Heart left ventricle (tissue), 16 donors: ENCODE data around the gene TUBGCP5. TPM values are rescaled to one million over a fixed set of nuclear protein-coding genes. Genes with fewer than 3 reads are reported as not detected.

ENCODE experiments used
- ATAC-seq, 4 donors: fragments of 200-7000 bp; cut with Tn5 transposase; one replicate each; pipeline ENCODE4 v1.9.1; 2020 to 2022; ENCODE audit warnings: moderate library complexity in 4 of 4, mild to moderate bottlenecking in 3 of 4, moderate number of reproducible peaks in 1 of 4
- DNase-seq, 5 donors: peaks; one replicate each; pipeline ENCODE4 v3.0.0-alpha.2; 2020
- H3K27ac ChIP-seq, 12 donors: fragments of 200-600 bp; sonication (generic) in 4 of 12; one replicate each; pipeline versions ENCODE4 v1.5.0 to v1.8.0; 2016 to 2022; ENCODE audit warnings: mild to moderate bottlenecking in 2 of 12
- H3K27me3 ChIP-seq, 9 donors: fragments of 200-600 bp; sonication (generic) in 2 of 9; one replicate each; pipeline versions ENCODE4 v1.5.1 to v1.8.0; 2016 to 2022; ENCODE audit warnings: mild to moderate bottlenecking in 3 of 9
- H3K36me3 ChIP-seq, 9 donors: fragments of 200-600 bp; sonication (generic) in 2 of 9; one replicate each; pipeline versions ENCODE4 v1.5.0 to v1.8.0; 2018 to 2022; ENCODE audit warnings: mild to moderate bottlenecking in 2 of 9
- H3K4me1 ChIP-seq, 12 donors: fragments of 200-600 bp; sonication (generic) in 4 of 12; one replicate each; pipeline versions ENCODE4 v1.5.0 to v1.8.0; 2016 to 2022; ENCODE audit warnings: mild to moderate bottlenecking in 3 of 12
- H3K4me3 ChIP-seq, 12 donors: fragments of 200-600 bp; sonication (generic) in 4 of 12; one replicate each; pipeline versions ENCODE4 v1.5.0 to v1.8.0; 2017 to 2022; ENCODE audit warnings: mild to moderate bottlenecking in 9 of 12, moderate library complexity in 4 of 12
- H3K9me3 ChIP-seq, 12 donors: fragments of 200-600 bp; sonication (generic) in 4 of 12; one replicate each; pipeline versions ENCODE4 v1.5.0 to v1.8.0; 2016 to 2022; ENCODE audit warnings: mild to moderate bottlenecking in 1 of 12
- POLR2A ChIP-seq, 2 donors: fragments of 450-650 bp; IDR thresholded peaks; one replicate each; pipeline ENCODE4 v1.6.1; 2017; ENCODE audit warnings: antibody characterized with exemption in 2 of 2, mild to moderate bottlenecking in 2 of 2, moderate library complexity in 2 of 2
- WGBS, 4 donors: extraction: QIAGEN DNeasy Blood & Tissue Kit in 2 of 4; methylation state at CpG; one replicate each; pipeline versions ENCODE4 v1.1.5 to v1.1.7; 2013 to 2018; 5-methylcytosine and 5-hydroxymethylcytosine counted together
- intact Hi-C, 10 donors: fragments of 100-400 bp; cut with DNase I; formaldehyde crosslinking; loops; one replicate each; pipeline versions ENCODE4 v1.11.1 to v1.14.2; 2022
- polyA plus RNA-seq, 2 donors: library from polyadenylated mRNA; stranded (reverse); fragments of 200-250 nt; gene quantifications; one replicate each; pipeline ENCODE4 v1.2.3, GENCODE V29; 2013
- total RNA-seq, 9 donors: library from RNA; depleted of rRNA in 2 of 9; stranded (reverse); fragments of >200 nt in 2 of 9; fragmentation: NEBNext Ultra II Directional in 3 of 9; extraction: Animal tissue kit (Norgen Biotek cat#: 25700) in 3 of 9; gene quantifications; one replicate each; pipeline versions ENCODE4 v1.1.0 to v1.2.4, GENCODE V29; 2016 to 2023
- TF ChIP-seq, protein P1 (sequence below), 12 donors: fragments of 200-600 bp; sonication (generic) in 4 of 12; IDR thresholded peaks; one replicate each; pipeline versions ENCODE4 v1.5.0 to v1.8.0; 2018 to 2022; ENCODE audit warnings: antibody characterized with exemption in 12 of 12, mild to moderate bottlenecking in 5 of 12
- donor health status: ischemic (EF 13 %, LVEDD 7.1; RV severe dilation, severe dysfunction).
- donor health status: healthy with polysubstance abuse.
- donor health status: DM: no; HTN: yes; CAD: no.
- donor health status: DM: no; HTN: no; CAD: no.
- donor health status: ischemic (EF 25% LVEDD 6.9; RV normal size, moderate dysfunction).
- donor health status: ischemic (EF 25% LVEDD 5.7; RV mildly dilated, moderate dysfunction).
- donor health status: healthy.
- donor health status: DM: yes; HTN: yes; CAD: no.
- donor health status: ischemic (EF 35%, LVEDD 5.7; RV mildly dilated, moderate dysfunction).
- donor health status: nonischemic (EF 11% LVEDD 7.7; RV severe dilation, severe dysfunction).
- donor health status: DM: yes; HTN: yes; CAD: no.
- donor health status: PGD.
- donor health status: ischemic (EF 29% LVEDD 5.4; RV normal size, mild dysfunction).
- donor health status: nonischemic (EF 23%, LVEDD 6.1; RV moderate dilation, normal function).

TUBGCP5 gene
- total and polyA plus RNA-seq, 11 donors: 4.7 to 14.7 (median 13.0) TPM

- peaks cover 0 to 7% (median 0%) of the 10 kb centered on the region in 12 donors for H3K9me3 ChIP-seq
- DNase-seq (no peak), ATAC-seq (no peak)
- intact Hi-C loops: no loop called here
- WGBS, 4 donors: 76 to 81% (median 77%) methylated on average over 4 to 5 of the region's 5 CpGs
- H3K4me1 ChIP-seq: no peaks in the 10 kb centered on the region
- no peaks in the 10 kb centered on the region for H3K27me3 ChIP-seq
- TF ChIP-seq POLR2A (IDR thresholded peaks at IDR 0.05): no peak
- TF ChIP-seq, protein P1, sequence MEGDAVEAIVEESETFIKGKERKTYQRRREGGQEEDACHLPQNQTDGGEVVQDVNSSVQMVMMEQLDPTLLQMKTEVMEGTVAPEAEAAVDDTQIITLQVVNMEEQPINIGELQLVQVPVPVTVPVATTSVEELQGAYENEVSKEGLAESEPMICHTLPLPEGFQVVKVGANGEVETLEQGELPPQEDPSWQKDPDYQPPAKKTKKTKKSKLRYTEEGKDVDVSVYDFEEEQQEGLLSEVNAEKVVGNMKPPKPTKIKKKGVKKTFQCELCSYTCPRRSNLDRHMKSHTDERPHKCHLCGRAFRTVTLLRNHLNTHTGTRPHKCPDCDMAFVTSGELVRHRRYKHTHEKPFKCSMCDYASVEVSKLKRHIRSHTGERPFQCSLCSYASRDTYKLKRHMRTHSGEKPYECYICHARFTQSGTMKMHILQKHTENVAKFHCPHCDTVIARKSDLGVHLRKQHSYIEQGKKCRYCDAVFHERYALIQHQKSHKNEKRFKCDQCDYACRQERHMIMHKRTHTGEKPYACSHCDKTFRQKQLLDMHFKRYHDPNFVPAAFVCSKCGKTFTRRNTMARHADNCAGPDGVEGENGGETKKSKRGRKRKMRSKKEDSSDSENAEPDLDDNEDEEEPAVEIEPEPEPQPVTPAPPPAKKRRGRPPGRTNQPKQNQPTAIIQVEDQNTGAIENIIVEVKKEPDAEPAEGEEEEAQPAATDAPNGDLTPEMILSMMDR (IDR thresholded peaks at IDR 0.05): no peak
- no peak overlapping the region for H3K27ac ChIP-seq
- H3K4me3 ChIP-seq: no peak overlapping the region
- no peaks in the 10 kb centered on the region for H3K36me3 ChIP-seq
These were observed 24.8 kb upstream of the TUBGCP5 start for GRCh38 chr15:23064156-23064555.

DNA sequence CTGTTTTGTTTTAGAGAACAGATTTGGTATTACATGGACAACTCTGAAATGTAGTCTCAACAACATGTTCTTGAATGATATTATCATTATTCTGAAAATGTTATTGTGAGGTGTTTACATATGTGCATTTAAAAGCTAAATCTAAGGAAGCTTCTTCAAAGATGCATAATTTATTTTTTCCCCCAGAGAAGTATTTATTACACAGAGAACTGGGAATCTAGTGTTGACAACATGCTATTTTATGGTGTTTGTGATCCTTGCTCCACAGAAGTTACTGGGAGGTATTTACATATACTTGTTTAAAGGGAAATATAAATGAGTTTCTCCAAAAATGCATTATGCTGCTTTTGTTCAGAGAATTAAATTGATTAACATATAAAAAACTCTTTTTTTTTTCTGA is 18.3 kb upstream of the TUBGCP5 start:
- H3K36me3 ChIP-seq: no peaks in the 10 kb centered on the region
- no peak for DNase-seq
- intact Hi-C loops: no loop called here
- ATAC-seq: no peak
- H3K27ac ChIP-seq: no peak overlapping the region
- H3K27me3 ChIP-seq: peaks cover 0 to 10% (median 0%) of the 10 kb centered on the region in 9 donors
- peaks cover 0 to 9% (median 0%) of the 10 kb centered on the region in 12 donors for H3K9me3 ChIP-seq
- no peak overlapping the region for H3K4me3 ChIP-seq
- no peak for TF ChIP-seq POLR2A (IDR thresholded peaks at IDR 0.05)
- TF ChIP-seq, protein P1 (IDR thresholded peaks at IDR 0.05): no peak
- no peaks in the 10 kb centered on the region for H3K4me1 ChIP-seq

- intact Hi-C loops: no loop called here
- H3K36me3 ChIP-seq: no peaks in the 10 kb centered on the region
- peaks cover 0 to 10% (median 0%) of the 10 kb centered on the region in 9 donors for H3K27me3 ChIP-seq
- peaks cover 0 to 9% (median 0%) of the 10 kb centered on the region in 12 donors for H3K9me3 ChIP-seq
- TF ChIP-seq, protein P1 (IDR thresholded peaks at IDR 0.05): no peak
- TF ChIP-seq POLR2A (IDR thresholded peaks at IDR 0.05): no peak
- ATAC-seq (no peak), DNase-seq (no peak)
- H3K27ac ChIP-seq: no peak overlapping the region
- no peak overlapping the region for H3K4me3 ChIP-seq
- 45 to 59% (median 47%) methylated on average over 5 of the region's 5 CpGs for WGBS, 4 donors
- H3K4me1 ChIP-seq: no peaks in the 10 kb centered on the region
These were observed 15.9 kb upstream of the TUBGCP5 start for GRCh38 chr15:23055316-23055715.

DNA sequence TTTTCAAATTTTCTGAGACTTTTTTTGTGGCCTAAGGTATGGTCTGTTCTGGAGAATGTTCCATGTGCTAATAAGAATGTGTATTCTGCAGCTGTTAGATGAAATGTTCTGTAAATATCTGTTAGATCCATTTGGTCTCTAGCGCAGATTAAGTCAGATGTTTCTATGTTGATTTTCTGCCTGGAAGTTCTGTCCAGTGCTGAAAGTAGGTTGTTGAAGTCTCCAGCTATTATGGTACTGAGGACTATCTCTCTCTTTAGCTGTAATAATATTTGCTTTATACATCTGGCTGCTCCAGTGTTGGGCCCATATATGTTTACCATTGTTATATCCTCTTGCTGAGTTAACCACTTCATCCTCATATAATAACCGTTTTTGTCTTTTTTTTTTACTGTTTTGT is 13.2 kb upstream of the TUBGCP5 start:
- TF ChIP-seq POLR2A (IDR thresholded peaks at IDR 0.05): no peak
- TF ChIP-seq, protein P1 (IDR thresholded peaks at IDR 0.05): no peak
- 68 to 74% (median 71%) methylated on average over 2 of the region's 2 CpGs for WGBS, 4 donors
- Histone ChIP-seq H3K4me1 (no peaks in the 10 kb centered on the region), H3K4me3 (no peak overlapping the region), H3K36me3 (no peaks in the 10 kb centered on the region), H3K27me3 (peaks cover 0 to 10% (median 0%) of the 10 kb centered on the region in 9 donors), H3K27ac (no peak overlapping the region), H3K9me3 (peaks cover 0 to 9% (median 0%) of the 10 kb centered on the region in 12 donors)
- intact Hi-C loops: no loop called here
- no peak for DNase-seq
- no peak for ATAC-seq
